SU-DHL-6 (cell line): ENCODE data around the gene DTNBP1.

ENCODE experiments used
- CTCF ChIP-seq: fragments of 200-600 bp; sonication (generic); IDR thresholded peaks from one replicate; pipeline ENCODE4 v1.5.1; 2017; ENCODE audit warnings: antibody characterized with exemption, mild to moderate bottlenecking, low read length, moderate library complexity; ENCODE audit not compliant: insufficient read depth, poor library complexity, severe bottlenecking
- EZH2phosphoT487 ChIP-seq: fragments of 200-600 bp; sonication (generic), shearing (Covaris generic); conservative IDR thresholded peaks from 2 replicates; pipeline ENCODE4 v1.6.1; 2018; ENCODE audit warnings: mild to moderate bottlenecking, antibody characterized with exemption, low read length, moderate library complexity, mixed read lengths

- no peak for TF ChIP-seq EZH2phosphoT487
- no peak for TF ChIP-seq CTCF
These were observed 151.3 kb downstream of the DTNBP1 start for GRCh38 chr6:15511248-15512125.
